Measurements from ENCODE around the gene DOHH. TPM values are rescaled to one million over a fixed set of nuclear protein-coding genes. Genes with fewer than 3 reads are reported as not detected.
A peak's percentile ranks its signal among the peaks of the same experiment; 100 is the strongest.

Gene DOHH
- total and polyA plus RNA-seq, 9 of the 15 experiments (the other 6 are each of a cell fraction or from before 2014, with no cell fraction given) = 0.14 to 47.2 (median 5.1) TPM

GRCh38 chr19:3521104-3521445 lies 20.6 kb upstream of the DOHH start (continued):
- TF ChIP-seq HMBOX1 (IDR thresholded peaks at IDR 0.05) (peak; percentile 67; the same call in 1 of the 2 replicates), ZBTB12 (CRISPR knock-in tag; IDR thresholded peaks at IDR 0.05) (peak; percentile 47; the same call in 1 of the 2 replicates), ZNF717 (CRISPR knock-in tag; IDR thresholded peaks at IDR 0.05) (no peak), TEAD1 (CRISPR knock-in tag; IDR thresholded peaks at IDR 0.05) (no peak), ZBTB7A (IDR thresholded peaks at IDR 0.05; ENCODE audit: borderline replicate concordance, control insufficient read depth, low read depth, low read length) (no peak), MGA (IDR thresholded peaks at IDR 0.05) (no peak)
